ENCODE data around the gene TAF10.

The TAF10 gene

DNA sequence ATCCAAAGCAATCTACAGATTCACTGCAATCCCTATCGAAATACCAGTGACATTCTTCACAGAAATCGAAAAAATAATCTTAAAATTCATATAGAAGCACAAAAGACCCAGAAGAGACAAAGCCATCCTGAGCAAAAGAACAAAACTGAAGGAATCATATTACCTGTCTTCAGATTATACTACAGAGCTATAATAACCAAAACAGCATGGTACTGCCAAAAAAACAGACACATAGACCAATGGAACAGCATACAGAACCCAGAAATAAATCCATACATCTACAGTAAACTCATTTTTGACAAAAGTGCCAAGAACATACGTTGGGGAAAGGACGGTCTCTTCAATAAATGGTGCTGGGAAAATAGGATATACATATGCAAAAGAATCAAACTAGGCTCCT lies 27.5 kb downstream of the TAF10 start:
- H3K4me2 ChIP-seq (ENCODE audit: low read depth, low read length): no peak overlapping the region
- no peaks in the 10 kb centered on the region for H3K4me1 ChIP-seq (ENCODE audit: low read length)
- H3F3A ChIP-seq (ENCODE audit: insufficient read depth, low read length): no peaks in the 10 kb centered on the region
- no peaks in the 10 kb centered on the region for H3K27me3 ChIP-seq (replicated peaks; ENCODE audit: insufficient read depth, low read length)
- TF ChIP-seq, protein P1, sequence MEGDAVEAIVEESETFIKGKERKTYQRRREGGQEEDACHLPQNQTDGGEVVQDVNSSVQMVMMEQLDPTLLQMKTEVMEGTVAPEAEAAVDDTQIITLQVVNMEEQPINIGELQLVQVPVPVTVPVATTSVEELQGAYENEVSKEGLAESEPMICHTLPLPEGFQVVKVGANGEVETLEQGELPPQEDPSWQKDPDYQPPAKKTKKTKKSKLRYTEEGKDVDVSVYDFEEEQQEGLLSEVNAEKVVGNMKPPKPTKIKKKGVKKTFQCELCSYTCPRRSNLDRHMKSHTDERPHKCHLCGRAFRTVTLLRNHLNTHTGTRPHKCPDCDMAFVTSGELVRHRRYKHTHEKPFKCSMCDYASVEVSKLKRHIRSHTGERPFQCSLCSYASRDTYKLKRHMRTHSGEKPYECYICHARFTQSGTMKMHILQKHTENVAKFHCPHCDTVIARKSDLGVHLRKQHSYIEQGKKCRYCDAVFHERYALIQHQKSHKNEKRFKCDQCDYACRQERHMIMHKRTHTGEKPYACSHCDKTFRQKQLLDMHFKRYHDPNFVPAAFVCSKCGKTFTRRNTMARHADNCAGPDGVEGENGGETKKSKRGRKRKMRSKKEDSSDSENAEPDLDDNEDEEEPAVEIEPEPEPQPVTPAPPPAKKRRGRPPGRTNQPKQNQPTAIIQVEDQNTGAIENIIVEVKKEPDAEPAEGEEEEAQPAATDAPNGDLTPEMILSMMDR (IDR thresholded peaks at IDR 0.05; ENCODE audit: low read length): no peak
- TF ChIP-seq EZH2phosphoT487 (IDR thresholded peaks at IDR 0.05; ENCODE audit: low read length): no peak
- no peak for TF ChIP-seq EZH2 (optimal IDR thresholded peaks at IDR 0.05; ENCODE audit: low read depth, low read length)
- H4K20me1 ChIP-seq (ENCODE audit: insufficient read depth, low read length): no peaks in the 10 kb centered on the region
- peaks cover 35% of the 10 kb centered on the region; the same call in 1 of the 2 replicates for H3K79me2 ChIP-seq (ENCODE audit: low read length)
- no peak overlapping the region for H3K27ac ChIP-seq (ENCODE audit: low read length)
- no peaks in the 10 kb centered on the region for H3K9me2 ChIP-seq (replicated peaks; ENCODE audit: insufficient read depth, low read length)
- no peak overlapping the region for H2AFZ ChIP-seq (ENCODE audit: low read length)
- no peak for DNase-seq
- no peaks in the 10 kb centered on the region for H3K36me3 ChIP-seq (replicated peaks; ENCODE audit: insufficient read depth, low read length)
- H3K9me3 ChIP-seq (replicated peaks; ENCODE audit: insufficient read depth, low read length): no peaks in the 10 kb centered on the region
- no peak overlapping the region for H3K4me3 ChIP-seq (ENCODE audit: low read length)
- H3K9ac ChIP-seq (ENCODE audit: low read length): no peak overlapping the region

DNA sequence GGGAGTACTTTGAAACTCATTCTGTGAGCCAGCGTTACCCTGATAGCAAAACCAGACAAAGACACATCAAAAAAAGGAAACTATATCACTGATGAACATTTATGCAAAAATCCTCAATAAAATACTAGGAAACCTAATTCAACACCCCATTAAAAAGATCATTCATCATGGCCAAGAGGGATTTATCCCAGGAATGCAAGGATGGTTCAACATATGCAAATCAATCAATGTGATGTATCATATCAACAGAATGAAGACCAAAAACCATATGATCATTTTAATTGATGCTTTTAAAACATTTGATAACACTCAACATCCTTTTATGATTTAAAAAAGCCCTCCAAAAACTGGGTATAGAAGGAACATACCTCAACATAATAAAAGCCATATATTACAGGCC lies 28.4 kb downstream of the TAF10 start:
- no peak overlapping the region for H3K9ac ChIP-seq (ENCODE audit: low read length)
- H3K9me3 ChIP-seq (replicated peaks; ENCODE audit: insufficient read depth, low read length): no peaks in the 10 kb centered on the region
- no peaks in the 10 kb centered on the region for H3K4me1 ChIP-seq (ENCODE audit: low read length)
- no peaks in the 10 kb centered on the region for H3K36me3 ChIP-seq (replicated peaks; ENCODE audit: insufficient read depth, low read length)
- H3K4me2 ChIP-seq (ENCODE audit: low read depth, low read length): no peak overlapping the region
- no peaks in the 10 kb centered on the region for H3K27me3 ChIP-seq (replicated peaks; ENCODE audit: insufficient read depth, low read length)
- H3K27ac ChIP-seq (ENCODE audit: low read length): no peak overlapping the region
- no peak for DNase-seq
- peaks cover 35% of the 10 kb centered on the region; the same call in 1 of the 2 replicates for H3K79me2 ChIP-seq (ENCODE audit: low read length)
- no peaks in the 10 kb centered on the region for H3K9me2 ChIP-seq (replicated peaks; ENCODE audit: insufficient read depth, low read length)
- no peak overlapping the region for H2AFZ ChIP-seq (ENCODE audit: low read length)
- no peak overlapping the region for H3K4me3 ChIP-seq (ENCODE audit: low read length)
- no peak for TF ChIP-seq EZH2phosphoT487 (IDR thresholded peaks at IDR 0.05; ENCODE audit: low read length)
- no peak for TF ChIP-seq EZH2 (optimal IDR thresholded peaks at IDR 0.05; ENCODE audit: low read depth, low read length)
- no peaks in the 10 kb centered on the region for H4K20me1 ChIP-seq (ENCODE audit: insufficient read depth, low read length)
- H3F3A ChIP-seq (ENCODE audit: insufficient read depth, low read length): no peaks in the 10 kb centered on the region

DNA sequence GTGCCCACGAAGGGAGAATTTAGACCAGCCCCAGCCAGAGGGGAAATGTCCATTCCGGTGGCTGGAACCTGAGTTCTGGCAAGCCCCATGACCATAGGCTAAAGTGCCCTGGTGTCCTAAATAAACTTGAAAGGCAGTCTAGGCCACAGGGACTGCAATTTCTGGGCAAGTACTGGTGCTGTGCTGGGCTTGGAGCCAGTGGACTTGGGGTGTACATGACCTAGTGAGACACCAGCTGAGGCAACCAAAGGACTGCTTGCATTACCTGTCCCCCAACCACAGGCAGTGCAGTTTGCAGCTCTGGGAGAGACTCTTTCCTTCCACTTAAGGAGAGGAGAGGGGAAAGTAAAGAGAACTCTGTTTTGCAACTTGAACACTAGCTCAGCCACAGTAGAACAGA lies 32.3 kb downstream of the TAF10 start:
- TF ChIP-seq, protein P1 (IDR thresholded peaks at IDR 0.05; ENCODE audit: low read length): no peak
- TF ChIP-seq EZH2 (optimal IDR thresholded peaks at IDR 0.05; ENCODE audit: low read depth, low read length) (no peak), EZH2phosphoT487 (IDR thresholded peaks at IDR 0.05; ENCODE audit: low read length) (no peak)
- Histone ChIP-seq H3K9me2 (replicated peaks; ENCODE audit: insufficient read depth, low read length) (no peaks in the 10 kb centered on the region), H3K4me3 (ENCODE audit: low read length) (no peak overlapping the region), H3K4me1 (ENCODE audit: low read length) (no peaks in the 10 kb centered on the region), H4K20me1 (ENCODE audit: insufficient read depth, low read length) (no peaks in the 10 kb centered on the region), H3F3A (ENCODE audit: insufficient read depth, low read length) (no peaks in the 10 kb centered on the region), H2AFZ (ENCODE audit: low read length) (no peak overlapping the region), H3K9me3 (replicated peaks; ENCODE audit: insufficient read depth, low read length) (no peaks in the 10 kb centered on the region), H3K9ac (ENCODE audit: low read length) (no peak overlapping the region), H3K36me3 (replicated peaks; ENCODE audit: insufficient read depth, low read length) (no peaks in the 10 kb centered on the region), H3K4me2 (ENCODE audit: low read depth, low read length) (no peak overlapping the region), H3K27ac (ENCODE audit: low read length) (no peak overlapping the region), H3K27me3 (replicated peaks; ENCODE audit: insufficient read depth, low read length) (no peaks in the 10 kb centered on the region), H3K79me2 (ENCODE audit: low read length) (peaks cover 34% of the 10 kb centered on the region; the same call in 1 of the 2 replicates)
- no peak for DNase-seq

DNA sequence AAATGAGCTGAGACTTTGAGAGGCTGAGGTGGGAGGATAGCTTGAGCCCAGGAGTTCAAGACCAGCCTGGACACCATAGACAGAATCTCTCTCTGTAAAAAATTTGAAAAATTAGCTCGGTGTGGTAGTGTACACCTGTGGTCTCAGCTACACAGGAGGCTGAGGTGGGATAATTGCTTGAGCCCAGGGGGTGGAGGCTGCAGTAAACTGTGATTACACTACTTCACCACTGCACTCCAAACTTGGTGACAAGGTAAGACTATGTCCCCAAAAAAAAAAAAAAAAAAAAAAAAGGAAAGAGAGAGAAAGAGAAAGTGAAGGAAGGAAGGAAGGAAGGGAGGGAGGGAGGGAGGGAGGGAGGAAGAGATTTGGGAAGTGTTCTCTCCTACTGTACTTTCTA lies 33.9 kb downstream of the TAF10 start:
- Histone ChIP-seq H3K79me2 (ENCODE audit: low read length) (peaks cover 19% of the 10 kb centered on the region; the same call in 1 of the 2 replicates), H3K27ac (ENCODE audit: low read length) (no peak overlapping the region), H3K9ac (ENCODE audit: low read length) (no peak overlapping the region), H3K9me3 (replicated peaks; ENCODE audit: insufficient read depth, low read length) (no peaks in the 10 kb centered on the region), H4K20me1 (ENCODE audit: insufficient read depth, low read length) (no peaks in the 10 kb centered on the region), H3K4me2 (ENCODE audit: low read depth, low read length) (no peak overlapping the region), H3K9me2 (replicated peaks; ENCODE audit: insufficient read depth, low read length) (no peaks in the 10 kb centered on the region), H2AFZ (ENCODE audit: low read length) (no peak overlapping the region), H3F3A (ENCODE audit: insufficient read depth, low read length) (no peaks in the 10 kb centered on the region), H3K4me3 (ENCODE audit: low read length) (no peak overlapping the region), H3K27me3 (replicated peaks; ENCODE audit: insufficient read depth, low read length) (no peaks in the 10 kb centered on the region), H3K36me3 (replicated peaks; ENCODE audit: insufficient read depth, low read length) (no peaks in the 10 kb centered on the region), H3K4me1 (ENCODE audit: low read length) (no peaks in the 10 kb centered on the region)
- no peak for DNase-seq
- TF ChIP-seq, protein P1 (IDR thresholded peaks at IDR 0.05; ENCODE audit: low read length): no peak
- TF ChIP-seq EZH2phosphoT487 (IDR thresholded peaks at IDR 0.05; ENCODE audit: low read length): no peak
- TF ChIP-seq EZH2 (optimal IDR thresholded peaks at IDR 0.05; ENCODE audit: low read depth, low read length): no peak
